Measurements from ENCODE around the gene DEPDC1B. TPM values are rescaled to one million over a fixed set of nuclear protein-coding genes. Genes with fewer than 3 reads are reported as not detected.
A peak's percentile ranks its signal among the peaks of the same experiment; 100 is the strongest.

DEPDC1B gene
- total and polyA plus RNA-seq, 2 of the 4 experiments (the other 2 are of a cell fraction): 4.4 to 9.3 TPM

GRCh38 chr5:60719329-60719728, 19.4 kb upstream of the DEPDC1B start:
- Histone ChIP-seq H3K79me1 (ENCODE audit: low read depth in 1 of 2, low read length in 2 of 2) (no peaks in the 10 kb centered on the region), H4K91ac (ENCODE audit: insufficient read depth, low read depth, low read length) (no peak overlapping the region), H3K9me3 (ENCODE audit: control insufficient read depth, insufficient read depth, low read length) (no peaks in the 10 kb centered on the region), H3K4me1 (ENCODE audit: control insufficient read depth, insufficient read depth, low read length) (no peaks in the 10 kb centered on the region), H4K5ac (ENCODE audit: low read depth, low read length) (no peak overlapping the region), H2BK5ac (ENCODE audit: low read depth, low read length, poor library complexity, severe bottlenecking) (no peak overlapping the region), H3K14ac (replicated peaks; ENCODE audit: low read depth, low read length) (no peak overlapping the region), H4K8ac (ENCODE audit: low read depth in 2 of 2, low read length in 2 of 2) (no peak overlapping the region), H2AK9ac (replicated peaks; ENCODE audit: low read depth, low read length, poor library complexity) (no peak overlapping the region), H3K23ac (ENCODE audit: low read depth, low read length) (no peak overlapping the region), H3K36me3 (ENCODE audit: control insufficient read depth, insufficient read depth, low read length) (no peaks in the 10 kb centered on the region), H2BK20ac (ENCODE audit: low read depth, low read length) (no peak overlapping the region), H3K9me1 (ENCODE audit: insufficient read depth, low read length) (no peaks in the 10 kb centered on the region), H2AK5ac (ENCODE audit: low read depth, low read length) (no peak overlapping the region), H3K4ac (ENCODE audit: low read depth, low read length) (no peak overlapping the region), H2BK120ac (ENCODE audit: low read depth, low read length) (no peak overlapping the region), H3K9ac (ENCODE audit: low read depth, low read length) (no peak overlapping the region), H4K20me1 (ENCODE audit: insufficient read depth, low read length) (no peaks in the 10 kb centered on the region), H3K56ac (ENCODE audit: extremely low read depth, insufficient read depth, low read length) (no peak overlapping the region), H3K18ac (ENCODE audit: low read depth, low read length) (no peak overlapping the region), H2BK15ac (ENCODE audit: low read depth, low read length) (no peak overlapping the region), H2AFZ (replicated peaks; ENCODE audit: low read length, poor library complexity) (no peak overlapping the region), H3K27ac (ENCODE audit: insufficient read depth, low read length) (no peak overlapping the region), H3K27me3 (ENCODE audit: control insufficient read depth, insufficient read depth, low read length) (no peaks in the 10 kb centered on the region), H3K4me2 (ENCODE audit: low read depth, low read length) (no peak overlapping the region), H3K4me3 (ENCODE audit: insufficient read depth, low read depth, low read length) (no peak overlapping the region)
- BruUV-seq (replicated peaks): no TSS peak
- DNase-seq: no peak
- intact Hi-C loops (cut with micrococcal nuclease) (no loop called here), dilution Hi-C loops (cut with HindIII; ENCODE audit: low sequenced_read_pairs, unreplicated experiment) (no loop called here), in situ Hi-C loops (cut with MboI; ENCODE audit: low sequenced_read_pairs) (no loop called here)
- no peak for ATAC-seq (ENCODE audit: low read depth)
- POLR2A ChIA-PET (ENCODE audit: unreplicated experiment): no interaction called here
- TF ChIP-seq CEBPB (IDR thresholded peaks at IDR 0.05; ENCODE audit: low read depth, low read length) (peak; percentile 33; the same call in 1 of the 2 replicates), BHLHE40 (IDR thresholded peaks at IDR 0.05; ENCODE audit: low read depth, low read length) (no peak)
- CTCF ChIA-PET: interaction anchor here (0.6 to 0.8 kb wide), 2 partner anchors 18 to 751 kb away, joined by 3 read pairs; no protein-coding TSS in a partner anchor

Data from IMR-90 (cell line).